Hepatocyte (in vitro differentiated cells): Measurements from ENCODE around the gene SLC4A8. TPM values are rescaled to one million over a fixed set of nuclear protein-coding genes. Genes with fewer than 3 reads are reported as not detected.

Experiments
- DNase-seq: peaks from one replicate; pipeline ENCODE4 v3.0.0-alpha.2; 2016; ENCODE audit warnings: low spot score
- H2AFZ ChIP-seq: fragments of 200-600 bp; sonication (generic); 2 replicates; pipeline ENCODE4 v1.6.0; 2016; ENCODE audit warnings: antibody characterized with exemption, mild to moderate bottlenecking
- H3K27ac ChIP-seq: fragments of 200-600 bp; sonication (generic); 2 replicates; pipeline ENCODE4 v1.5.1; 2016; ENCODE audit warnings: mild to moderate bottlenecking
- H3K27me3 ChIP-seq: fragments of 200-600 bp; sonication (generic); 2 replicates; pipeline ENCODE4 v1.6.1; 2016
- H3K36me3 ChIP-seq: fragments of 200-600 bp; sonication (generic); replicated peaks from 2 replicates; pipeline ENCODE4 v1.5.1; 2016; ENCODE audit warnings: low read depth; ENCODE audit not compliant: insufficient read depth
- H3K4me1 ChIP-seq: fragments of 200-600 bp; sonication (generic); 2 replicates; pipeline ENCODE4 v1.5.1; 2016; ENCODE audit warnings: mild to moderate bottlenecking, moderate library complexity; ENCODE audit not compliant: insufficient read depth
- H3K4me2 ChIP-seq: fragments of 200-600 bp; sonication (generic); 2 replicates; pipeline ENCODE4 v1.6.0; 2016
- H3K4me3 ChIP-seq: fragments of 200-600 bp; sonication (generic); 2 replicates; pipeline ENCODE4 v1.5.1; 2016; ENCODE audit warnings: mild to moderate bottlenecking
- H3K79me2 ChIP-seq: fragments of 200-600 bp; sonication (generic); 2 replicates; pipeline ENCODE4 v1.6.0; 2017; ENCODE audit warnings: mild to moderate bottlenecking
- H3K9me2 ChIP-seq: fragments of 200-600 bp; sonication (generic); replicated peaks from 2 replicates; pipeline ENCODE4 v1.6.0; 2017; ENCODE audit warnings: mild to moderate bottlenecking; ENCODE audit not compliant: insufficient read depth
- H3K9me3 ChIP-seq: fragments of 200-600 bp; sonication (generic); 2 replicates; pipeline ENCODE4 v1.5.1; 2016; ENCODE audit warnings: low read depth, mild to moderate bottlenecking
- H4K20me1 ChIP-seq: fragments of 200-600 bp; sonication (generic); 2 replicates; pipeline ENCODE4 v1.6.0; 2016; ENCODE audit warnings: mild to moderate bottlenecking; ENCODE audit not compliant: insufficient read depth, poor library complexity, severe bottlenecking
- CTCF ChIP-seq: fragments of 200-600 bp; sonication (generic); IDR thresholded peaks from 2 replicates; pipeline ENCODE4 v1.5.1; 2016; ENCODE audit warnings: antibody characterized with exemption, mild to moderate bottlenecking; ENCODE audit not compliant: poor library complexity
- EZH2 ChIP-seq: fragments of 200-600 bp; sonication (generic); IDR thresholded peaks from 2 replicates; pipeline ENCODE4 v1.6.1; 2016; ENCODE audit warnings: antibody characterized with exemption, mild to moderate bottlenecking, borderline replicate concordance
- EZH2phosphoT487 ChIP-seq: fragments of 200-600 bp; sonication (generic); IDR thresholded peaks from one replicate; pipeline ENCODE4 v1.6.1; 2018; ENCODE audit warnings: antibody characterized with exemption, mild to moderate bottlenecking, low read depth, moderate library complexity; ENCODE audit not compliant: unreplicated experiment, severe bottlenecking
- WGBS: methylation state at CpG from one replicate; pipeline ENCODE4 v1.1.6; 2016; ENCODE audit warnings: low lambda C conversion rate; ENCODE audit errors: missing lambda C conversion rate; 5-methylcytosine and 5-hydroxymethylcytosine counted together
- polyA plus RNA-seq: library from polyadenylated mRNA; unstranded; fragments of >200 nt; fragmentation: Nextera tagmentation; extraction: Ambion mirVana; gene quantifications from 2 replicates; pipeline ENCODE4 v1.2.1, GENCODE V29; 2016
- total RNA-seq: library from RNA; depleted of rRNA; stranded (reverse); fragments of >200 nt; gene quantifications from 2 replicates; pipeline ENCODE4 v1.2.3, GENCODE V29; 2014

Gene SLC4A8
- total and polyA plus RNA-seq, 2 experiments from 2014 or later = 14.9 to 18.0 TPM

GRCh38 chr12:51397670-51398069 lies 27.0 kb upstream of the SLC4A8 start:
- Histone ChIP-seq H2AFZ (no peak overlapping the region), H3K4me3 (no peak overlapping the region), H3K27ac (no peak overlapping the region), H3K4me1 (peaks cover 22% of the 10 kb centered on the region), H3K9me2 (no peaks in the 10 kb centered on the region), H3K4me2 (peak overlapping the region; percentile 16), H4K20me1 (no peaks in the 10 kb centered on the region), H3K9me3 (no peaks in the 10 kb centered on the region), H3K27me3 (no peaks in the 10 kb centered on the region), H3K36me3 (no peaks in the 10 kb centered on the region), H3K79me2 (no peaks in the 10 kb centered on the region)
- DNase-seq = no peak
- TF ChIP-seq EZH2phosphoT487 (no peak), CTCF (no peak), EZH2 (no peak)
- 36% methylated on average over 4 of the region's 4 CpGs for WGBS

GRCh38 chr12:51399891-51400290 lies 24.7 kb upstream of the SLC4A8 start:
- H3K79me2 ChIP-seq = no peaks in the 10 kb centered on the region
- H3K27ac ChIP-seq = peak overlapping the region; percentile 80
- H2AFZ ChIP-seq = no peak overlapping the region
- no peaks in the 10 kb centered on the region for H3K9me3 ChIP-seq
- DNase-seq = peak; percentile 49
- TF ChIP-seq EZH2phosphoT487 (no peak), EZH2 (no peak), CTCF (no peak)
- no peaks in the 10 kb centered on the region for H3K9me2 ChIP-seq
- H3K36me3 ChIP-seq = no peaks in the 10 kb centered on the region
- H3K4me2 ChIP-seq = no peak overlapping the region
- no peaks in the 10 kb centered on the region for H4K20me1 ChIP-seq
- 49% methylated on average over 4 of the region's 4 CpGs for WGBS
- H3K4me1 ChIP-seq = peaks cover 30% of the 10 kb centered on the region
- H3K27me3 ChIP-seq = no peaks in the 10 kb centered on the region
- H3K4me3 ChIP-seq = no peak overlapping the region

GRCh38 chr12:51401020-51401419 lies 23.6 kb upstream of the SLC4A8 start:
- H3K4me2 ChIP-seq = no peak overlapping the region
- 80% methylated on average over 14 of the region's 14 CpGs for WGBS
- H3K36me3 ChIP-seq = no peaks in the 10 kb centered on the region
- no peaks in the 10 kb centered on the region for H3K79me2 ChIP-seq
- H3K4me3 ChIP-seq = no peak overlapping the region
- H4K20me1 ChIP-seq = no peaks in the 10 kb centered on the region
- no peak for DNase-seq
- no peaks in the 10 kb centered on the region for H3K27me3 ChIP-seq
- no peaks in the 10 kb centered on the region for H3K9me2 ChIP-seq
- H2AFZ ChIP-seq = no peak overlapping the region
- TF ChIP-seq EZH2phosphoT487 = no peak
- no peak for TF ChIP-seq CTCF
- no peak for TF ChIP-seq EZH2
- H3K9me3 ChIP-seq = no peaks in the 10 kb centered on the region
- H3K27ac ChIP-seq = peak overlapping the region; percentile 20
- peaks cover 36% of the 10 kb centered on the region for H3K4me1 ChIP-seq

- H3K4me1 ChIP-seq = peaks cover 39% of the 10 kb centered on the region
- WGBS = 94% methylated on average over 13 of the region's 13 CpGs
- TF ChIP-seq CTCF (no peak), EZH2phosphoT487 (no peak), EZH2 (no peak)
- H2AFZ ChIP-seq = no peak overlapping the region
- no peaks in the 10 kb centered on the region for H4K20me1 ChIP-seq
- no peak for DNase-seq
- no peak overlapping the region for H3K4me3 ChIP-seq
- no peaks in the 10 kb centered on the region for H3K36me3 ChIP-seq
- no peaks in the 10 kb centered on the region for H3K9me3 ChIP-seq
- no peaks in the 10 kb centered on the region for H3K9me2 ChIP-seq
- no peak overlapping the region for H3K27ac ChIP-seq
- no peaks in the 10 kb centered on the region for H3K79me2 ChIP-seq
- H3K27me3 ChIP-seq = no peaks in the 10 kb centered on the region
- H3K4me2 ChIP-seq = no peak overlapping the region
Observed at GRCh38 chr12:51401486-51401885, 23.1 kb upstream of the SLC4A8 start.
